AG10803 (cell line): ENCODE results near the gene GDF10.

ENCODE experiments used
- DNase-seq: peaks from one replicate; pipeline ENCODE4 v3.0.0; 2010; ENCODE audit warnings: low read depth
- H3K4me3 ChIP-seq: 2 replicates; pipeline ENCODE4 v1.5.1; 2011; ENCODE audit warnings: mild to moderate bottlenecking, low read length, control low read depth
- CTCF ChIP-seq: conservative IDR thresholded peaks from 2 replicates; pipeline ENCODE4 v1.5.1; 2011; ENCODE audit warnings: mild to moderate bottlenecking, low read length, control low read depth, inconsistent platforms

Gene GDF10

GRCh38 chr10:47332371-47332770, 32.4 kb downstream of the GDF10 start:
- DNase-seq = no peak

GRCh38 chr10:47332946-47333345, 32.9 kb downstream of the GDF10 start:
- no peak overlapping the region for H3K4me3 ChIP-seq
- TF ChIP-seq CTCF = no peak
- DNase-seq = no peak

More at GRCh38 chr10:47332371-47332770, 32.4 kb downstream of the GDF10 start:
- H3K4me3 ChIP-seq = no peak overlapping the region
- no peak for TF ChIP-seq CTCF

GRCh38 chr10:47333532-47333931, 33.5 kb downstream of the GDF10 start:
- no peak overlapping the region for H3K4me3 ChIP-seq
- no peak for TF ChIP-seq CTCF
- no peak for DNase-seq

GRCh38 chr10:47334466-47335295, 34.7 kb downstream of the GDF10 start:
- TF ChIP-seq CTCF = no peak
- H3K4me3 ChIP-seq = no peak overlapping the region
- DNase-seq = no peak

- no peak for DNase-seq
- no peak overlapping the region for H3K4me3 ChIP-seq
- no peak for TF ChIP-seq CTCF
Observed at GRCh38 chr10:47335906-47336305, 35.9 kb downstream of the GDF10 start.

- no peak for DNase-seq
- no peak for TF ChIP-seq CTCF
- no peak overlapping the region for H3K4me3 ChIP-seq
Observed at GRCh38 chr10:47336387-47337134, 36.6 kb downstream of the GDF10 start.
